Measurements from ENCODE around the gene PLA2G12B.

PLA2G12B gene

DNA sequence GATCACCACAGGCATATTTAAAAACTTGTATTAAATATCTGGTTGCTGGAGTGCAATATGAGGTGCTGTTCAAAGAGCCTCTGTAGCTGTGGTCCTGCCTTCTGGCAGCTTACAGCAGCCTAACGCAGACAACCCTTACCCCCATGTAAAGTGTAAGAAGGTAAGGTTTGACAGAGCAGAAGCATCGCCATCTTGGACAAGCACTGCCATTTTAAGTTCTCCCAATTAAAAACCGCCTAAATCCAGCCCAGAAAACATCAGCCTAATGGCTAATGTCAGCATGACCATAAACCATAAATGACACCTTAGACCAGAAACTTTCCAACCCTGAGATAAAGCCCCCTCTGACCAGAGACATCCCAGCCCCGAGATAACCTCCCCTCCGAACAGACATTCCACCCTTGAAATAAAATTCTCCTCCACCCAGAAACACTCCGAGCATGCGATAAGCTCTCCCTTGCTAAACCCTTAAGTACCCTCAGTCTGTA, 66.4 kb downstream of the PLA2G12B start:
- DNase-seq = no peak

DNA sequence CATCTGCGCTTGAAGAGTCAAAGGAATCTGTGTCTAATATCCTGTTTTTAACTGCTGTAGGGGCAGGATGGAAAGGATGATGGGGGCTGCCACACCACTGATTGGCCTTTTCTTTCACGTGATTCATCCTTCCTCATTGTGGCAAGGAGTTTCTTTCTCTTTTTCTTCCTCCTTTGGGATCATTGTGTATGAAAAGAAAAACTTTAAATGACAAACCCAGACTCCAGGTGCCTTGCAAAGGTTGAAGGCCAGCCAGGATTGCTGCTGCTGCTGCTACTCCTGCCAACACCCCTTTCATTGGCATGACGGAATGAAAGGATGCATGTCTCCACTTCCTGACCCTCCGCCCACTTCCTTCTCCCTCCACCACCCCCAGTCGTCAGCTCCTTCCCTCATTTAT, 67.6 kb downstream of the PLA2G12B start:
- DNase-seq = no peak

DNA sequence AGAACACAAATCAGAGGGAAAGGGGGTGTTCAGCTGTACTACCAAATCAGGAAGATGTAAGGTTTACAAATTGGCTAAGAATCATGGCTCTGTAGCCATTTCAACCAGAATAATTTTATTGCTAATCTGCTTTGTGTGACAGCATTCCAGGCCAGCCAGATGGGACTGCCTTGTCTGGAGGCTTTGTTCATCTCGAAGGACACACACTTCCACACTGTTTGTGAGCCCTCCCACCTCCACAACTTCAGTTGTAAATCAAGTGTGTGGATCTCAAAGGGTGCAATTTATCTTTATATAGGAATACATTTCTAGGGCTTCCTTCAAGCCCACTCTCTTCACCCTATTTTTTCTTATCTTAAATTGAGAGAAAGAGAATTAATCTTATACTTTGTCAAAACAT, 68.0 kb downstream of the PLA2G12B start:
- DNase-seq = no peak

DNA sequence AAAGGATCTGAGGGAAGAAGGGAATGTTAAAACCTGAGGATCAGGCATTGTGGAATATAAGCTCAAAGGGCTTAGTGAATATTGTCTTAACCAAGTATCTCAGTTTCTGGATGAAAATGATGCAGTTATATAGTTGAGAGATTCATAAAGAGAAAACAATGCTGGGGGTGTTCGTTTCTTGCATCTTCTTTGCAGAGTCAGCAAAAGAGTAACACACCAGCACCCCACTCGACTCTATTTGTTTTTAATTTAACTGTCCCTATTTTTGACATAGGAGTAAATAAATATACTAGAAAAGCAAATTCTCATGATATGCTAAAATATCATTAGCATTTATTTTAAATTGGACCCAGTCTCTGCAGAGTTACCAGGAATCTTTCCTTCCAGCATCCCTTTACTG, 68.7 kb downstream of the PLA2G12B start:
- no peak for DNase-seq

Data from NCI-H510A treated with DMSO at 0.1 percent for 48 hours (cell line).